ENCODE data around the gene IQCF6.

GRCh38 chr3:51748327-51748726, 30.7 kb downstream of the IQCF6 start:
- TF ChIP-seq, protein P1, sequence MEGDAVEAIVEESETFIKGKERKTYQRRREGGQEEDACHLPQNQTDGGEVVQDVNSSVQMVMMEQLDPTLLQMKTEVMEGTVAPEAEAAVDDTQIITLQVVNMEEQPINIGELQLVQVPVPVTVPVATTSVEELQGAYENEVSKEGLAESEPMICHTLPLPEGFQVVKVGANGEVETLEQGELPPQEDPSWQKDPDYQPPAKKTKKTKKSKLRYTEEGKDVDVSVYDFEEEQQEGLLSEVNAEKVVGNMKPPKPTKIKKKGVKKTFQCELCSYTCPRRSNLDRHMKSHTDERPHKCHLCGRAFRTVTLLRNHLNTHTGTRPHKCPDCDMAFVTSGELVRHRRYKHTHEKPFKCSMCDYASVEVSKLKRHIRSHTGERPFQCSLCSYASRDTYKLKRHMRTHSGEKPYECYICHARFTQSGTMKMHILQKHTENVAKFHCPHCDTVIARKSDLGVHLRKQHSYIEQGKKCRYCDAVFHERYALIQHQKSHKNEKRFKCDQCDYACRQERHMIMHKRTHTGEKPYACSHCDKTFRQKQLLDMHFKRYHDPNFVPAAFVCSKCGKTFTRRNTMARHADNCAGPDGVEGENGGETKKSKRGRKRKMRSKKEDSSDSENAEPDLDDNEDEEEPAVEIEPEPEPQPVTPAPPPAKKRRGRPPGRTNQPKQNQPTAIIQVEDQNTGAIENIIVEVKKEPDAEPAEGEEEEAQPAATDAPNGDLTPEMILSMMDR (IDR thresholded peaks at IDR 0.05), result no peak
- no peak for TF ChIP-seq ZFX (IDR thresholded peaks at IDR 0.05; ENCODE audit: borderline replicate concordance)
